ENCODE data around the gene ZBTB14. TPM values are rescaled to one million over a fixed set of nuclear protein-coding genes. Genes with fewer than 3 reads are reported as not detected.

ZBTB14 gene, protein sequence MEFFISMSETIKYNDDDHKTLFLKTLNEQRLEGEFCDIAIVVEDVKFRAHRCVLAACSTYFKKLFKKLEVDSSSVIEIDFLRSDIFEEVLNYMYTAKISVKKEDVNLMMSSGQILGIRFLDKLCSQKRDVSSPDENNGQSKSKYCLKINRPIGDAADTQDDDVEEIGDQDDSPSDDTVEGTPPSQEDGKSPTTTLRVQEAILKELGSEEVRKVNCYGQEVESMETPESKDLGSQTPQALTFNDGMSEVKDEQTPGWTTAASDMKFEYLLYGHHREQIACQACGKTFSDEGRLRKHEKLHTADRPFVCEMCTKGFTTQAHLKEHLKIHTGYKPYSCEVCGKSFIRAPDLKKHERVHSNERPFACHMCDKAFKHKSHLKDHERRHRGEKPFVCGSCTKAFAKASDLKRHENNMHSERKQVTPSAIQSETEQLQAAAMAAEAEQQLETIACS
- polyA plus RNA-seq (ENCODE audit: insufficient read length in 3 of 3): 10 to 100 TPM; 20.8 to 22.8 (median 21.1) TPM
- long read RNA-seq, donor 1, partial matches to known transcripts: 0 of 7 reads
- long read RNA-seq, donor 1, other reads (novel, unspliced or antisense): 0 of 7 reads
- long read RNA-seq, donor 2, partial matches to known transcripts: 0 of 7 reads
- long read RNA-seq, donor 2, other reads (novel, unspliced or antisense): 0 of 7 reads
- long read RNA-seq, donor 3, partial matches to known transcripts: 0 of 5 reads
- long read RNA-seq, donor 3, other reads (novel, unspliced or antisense): 0 of 5 reads
- long read RNA-seq, donor 4, partial matches to known transcripts: 0 of 5 reads
- long read RNA-seq, donor 4, other reads (novel, unspliced or antisense): 0 of 5 reads
- long read RNA-seq, donor 5, partial matches to known transcripts: 0 of 5 reads
- long read RNA-seq, donor 5, other reads (novel, unspliced or antisense): 0 of 5 reads
- long read RNA-seq, donor 6, transcript ZBTB14-202 (3 exons, 1,814 nt): major isoform, 8 of 12 reads
- long read RNA-seq, donor 6, partial matches to known transcripts: 0 of 12 reads
- long read RNA-seq, donor 6, other reads (novel, unspliced or antisense): 0 of 12 reads
- long read RNA-seq, donor 7, partial matches to known transcripts: 0 of 9 reads
- long read RNA-seq, donor 7, other reads (novel, unspliced or antisense): 0 of 9 reads
- long read RNA-seq, donor 8, partial matches to known transcripts: 0 of 2 reads
- long read RNA-seq, donor 8, other reads (novel, unspliced or antisense): 0 of 2 reads
- long read RNA-seq, donor 9, transcript ZBTB14-202 (3 exons, 1,814 nt): major isoform, 8 of 16 reads
- long read RNA-seq, donor 9, partial matches to known transcripts: 0 of 16 reads
- long read RNA-seq, donor 9, other reads (novel, unspliced or antisense): 0 of 16 reads
- long read RNA-seq, donor 10, partial matches to known transcripts: 0 of 8 reads
- long read RNA-seq, donor 10, other reads (novel, unspliced or antisense): 0 of 8 reads
- long read RNA-seq, donor 11, transcript ZBTB14-202 (3 exons, 1,814 nt): major isoform, 5 of 8 reads
- long read RNA-seq, donor 11, partial matches to known transcripts: 0 of 8 reads
- long read RNA-seq, donor 11, other reads (novel, unspliced or antisense): 0 of 8 reads
- long read RNA-seq, donor 12, transcript ZBTB14-202 (3 exons, 1,814 nt): major isoform, 6 of 10 reads
- long read RNA-seq, donor 12, partial matches to known transcripts: 0 of 10 reads
- long read RNA-seq, donor 12, other reads (novel, unspliced or antisense): 0 of 10 reads
- long read RNA-seq, donor 13, transcript ZBTB14-202 (3 exons, 1,814 nt): major isoform, 5 of 8 reads
- long read RNA-seq, donor 13, partial matches to known transcripts: 0 of 8 reads
- long read RNA-seq, donor 13, other reads (novel, unspliced or antisense): 0 of 8 reads
- long read RNA-seq, donor 14: 0 reads
- long read RNA-seq, donor 15: 0 reads
- long read RNA-seq, donor 16, transcript ZBTB14-202 (3 exons, 1,814 nt): major isoform, 5 of 10 reads
- long read RNA-seq, donor 16, partial matches to known transcripts: 0 of 10 reads
- long read RNA-seq, donor 16, other reads (novel, unspliced or antisense): 0 of 10 reads

- peak; percentile 39 for DNase-seq
These were observed at the start of gene ZBTB14 for GRCh38 chr18:5295231-5295920. Gene ZBTB14, minus strand, starts transcription at chr18:5295726. Its CDS starts 2,480 bp downstream, at chr18:5293246.

DNA sequence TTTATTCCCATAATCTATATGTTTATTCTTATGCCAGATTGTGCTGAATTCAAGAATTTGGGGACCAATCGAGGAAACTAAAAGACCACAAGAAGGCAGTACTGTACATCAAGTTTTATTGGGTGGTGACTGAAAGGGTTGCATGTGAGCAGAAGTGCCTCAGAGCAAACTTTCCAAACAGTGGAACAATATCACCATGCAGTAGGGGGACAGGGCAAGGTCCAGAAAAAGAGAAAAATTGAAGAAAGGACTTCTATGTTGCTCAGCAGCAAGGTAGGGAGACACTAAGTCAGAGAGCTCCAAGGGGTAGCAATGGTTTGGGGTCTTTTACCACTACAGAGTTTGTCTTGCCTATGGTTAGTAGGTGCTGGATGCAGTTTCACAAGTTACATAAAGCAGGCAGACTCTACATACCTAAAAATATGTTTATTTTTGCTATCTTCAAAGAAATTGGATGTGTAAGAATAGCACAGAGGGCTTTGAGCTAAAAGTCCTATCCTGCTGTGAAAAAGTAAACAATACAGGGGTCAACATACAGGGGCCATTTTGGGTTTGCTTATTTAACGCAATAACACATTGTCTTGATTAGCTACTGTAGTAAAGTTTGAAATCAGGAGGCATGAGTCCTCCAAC is 43.8 kb upstream of the ZBTB14 start:
- no peak for DNase-seq

GRCh38 chr18:5334456-5335075 is 39.0 kb upstream of the ZBTB14 start:
- no peak for DNase-seq

DNA sequence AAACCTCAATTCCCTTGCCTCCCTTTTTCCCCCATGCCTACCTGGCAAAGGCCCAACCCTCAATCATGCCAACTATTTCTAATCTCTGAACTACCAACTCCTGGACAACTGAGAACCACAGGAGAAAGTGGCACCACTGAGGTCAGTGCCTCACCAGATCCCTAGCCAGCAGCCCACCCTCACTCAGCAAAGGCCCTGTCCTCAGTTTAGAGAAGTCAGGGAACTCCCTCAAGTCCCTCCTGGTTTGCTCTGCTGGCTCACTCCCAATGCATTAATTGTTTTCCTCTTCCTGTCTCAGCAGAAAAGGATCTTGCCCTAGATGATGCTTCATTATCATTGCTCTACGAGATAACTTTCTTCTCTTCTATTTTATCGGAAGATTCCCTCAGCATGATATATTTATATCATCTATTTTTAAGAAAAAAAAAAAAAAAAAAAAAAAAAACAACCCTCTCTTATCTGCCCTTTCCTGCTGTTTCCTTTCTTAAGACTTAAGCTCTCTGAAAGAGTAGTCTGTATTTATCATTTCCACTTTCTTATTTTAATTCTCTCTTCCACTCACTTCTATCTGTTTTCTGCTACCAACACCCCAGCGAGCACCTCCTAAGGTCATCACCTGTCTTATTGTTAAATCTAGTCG is 22.7 kb upstream of the ZBTB14 start:
- DNase-seq: no peak

DNA sequence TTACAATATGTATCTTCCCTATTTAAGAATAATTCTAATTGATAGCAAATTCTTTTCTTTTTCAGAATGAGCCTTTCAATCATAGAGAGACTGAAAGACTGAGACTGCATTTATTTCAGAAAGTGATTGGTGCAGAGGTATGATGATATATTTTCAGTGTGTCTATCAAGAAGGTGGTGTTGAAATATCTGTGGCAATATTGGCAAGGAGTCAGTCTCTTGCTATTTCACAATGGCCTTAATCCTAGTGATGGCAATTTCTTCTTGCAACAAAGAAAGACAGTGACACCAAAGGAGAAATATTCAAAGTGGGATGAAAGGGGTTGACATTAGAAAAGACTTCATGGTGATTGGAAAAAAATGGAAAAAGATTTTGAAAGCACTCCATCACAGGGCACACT is 21.7 kb upstream of the ZBTB14 start:
- no peak for DNase-seq

DNA sequence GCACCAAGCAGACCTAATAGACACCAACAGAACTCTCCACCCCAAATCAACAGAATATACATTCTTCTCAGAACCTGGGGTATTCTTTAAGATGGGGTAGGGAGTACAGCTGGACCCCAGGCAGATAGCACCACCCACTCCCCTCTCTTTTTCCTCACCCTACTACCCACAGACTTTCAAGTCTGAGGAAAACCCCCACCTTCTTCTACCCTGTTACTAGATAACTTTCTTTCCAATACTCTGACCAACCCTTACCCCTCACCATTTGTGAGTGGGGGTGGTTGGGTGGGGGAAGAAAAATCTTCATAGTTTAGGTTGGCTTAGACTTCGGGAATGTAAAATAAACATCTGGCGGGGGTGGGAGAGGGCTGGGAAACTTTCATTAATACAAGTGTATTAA is 20.3 kb upstream of the ZBTB14 start:
- DNase-seq: no peak

DNA sequence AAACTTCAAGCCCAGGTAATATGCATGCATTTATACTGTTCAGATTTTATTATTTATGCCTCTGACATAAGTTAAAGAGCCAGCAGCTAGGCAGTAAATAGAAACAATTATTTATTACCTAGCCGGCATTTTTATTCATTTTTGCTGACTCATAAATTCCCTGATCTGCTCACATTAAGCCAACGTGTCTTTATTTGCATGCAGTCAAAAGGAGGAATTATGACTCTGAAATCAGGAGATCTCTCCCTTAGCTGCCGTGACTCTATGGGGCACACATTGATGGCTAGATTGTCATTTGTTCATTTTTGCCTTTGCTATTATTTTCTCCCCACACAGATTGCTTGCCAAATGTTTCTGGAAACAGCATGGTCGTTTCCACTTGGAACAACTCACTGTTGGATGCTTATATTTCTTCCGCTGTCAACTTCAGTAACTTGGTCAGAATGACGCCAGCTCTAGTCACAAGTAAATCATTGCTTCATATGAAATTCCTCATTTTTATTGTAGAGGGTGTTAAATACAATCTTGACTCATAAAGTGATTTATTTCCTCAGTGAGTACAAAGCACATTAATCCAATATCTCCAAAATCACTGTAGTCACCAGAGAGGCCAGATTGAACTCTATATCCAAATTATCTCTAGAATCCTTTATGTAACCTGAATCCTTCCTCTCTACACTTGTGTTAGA is 15.9 kb upstream of the ZBTB14 start:
- peak; percentile 34 for DNase-seq

- DNase-seq: no peak
These were observed 14.5 kb upstream of the ZBTB14 start for GRCh38 chr18:5309888-5310470.

DNA sequence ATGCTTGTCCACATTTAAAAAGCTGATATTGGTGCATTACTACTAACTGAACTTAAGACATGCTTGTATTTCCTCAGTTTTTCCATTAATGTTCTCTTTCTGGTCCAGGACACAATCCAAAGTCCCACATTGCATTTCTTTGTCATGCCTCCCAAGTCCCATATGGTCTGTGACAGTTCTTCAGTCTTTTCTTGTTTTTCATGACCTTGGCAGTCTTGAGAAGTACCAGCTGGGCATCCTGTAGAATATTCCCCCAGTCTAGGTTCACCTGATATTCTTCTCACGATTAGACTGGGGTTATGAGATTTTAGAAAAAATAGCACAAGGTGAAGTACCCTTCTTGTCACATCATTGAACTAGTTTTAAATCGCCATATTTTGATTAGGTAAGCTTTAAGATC is 10.3 kb upstream of the ZBTB14 start:
- DNase-seq: no peak

GRCh38 chr18:5304232-5304631 is 8.7 kb upstream of the ZBTB14 start:
- no peak for DNase-seq

- DNase-seq: no peak
These were observed 8.1 kb upstream of the ZBTB14 start for GRCh38 chr18:5303636-5304035.

DNA sequence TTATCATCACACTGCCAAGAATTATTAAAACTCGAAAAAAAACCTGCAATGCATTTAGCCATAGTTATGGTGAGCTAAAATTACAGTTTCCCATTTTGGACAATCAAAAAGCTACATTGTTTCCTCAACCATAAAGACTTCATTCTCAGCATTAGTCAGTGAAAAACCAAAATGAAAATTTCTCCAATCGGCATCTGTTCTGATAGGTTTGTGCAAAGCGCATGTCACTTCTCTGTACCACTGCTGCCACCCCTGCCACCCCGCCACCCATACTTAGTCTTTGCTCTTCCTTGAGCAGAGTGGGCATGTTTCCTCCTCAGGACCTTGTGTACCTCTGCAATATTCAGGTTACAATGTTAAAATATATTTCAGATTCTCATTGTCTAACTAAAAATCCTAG is 7.1 kb upstream of the ZBTB14 start:
- DNase-seq: no peak

DNA sequence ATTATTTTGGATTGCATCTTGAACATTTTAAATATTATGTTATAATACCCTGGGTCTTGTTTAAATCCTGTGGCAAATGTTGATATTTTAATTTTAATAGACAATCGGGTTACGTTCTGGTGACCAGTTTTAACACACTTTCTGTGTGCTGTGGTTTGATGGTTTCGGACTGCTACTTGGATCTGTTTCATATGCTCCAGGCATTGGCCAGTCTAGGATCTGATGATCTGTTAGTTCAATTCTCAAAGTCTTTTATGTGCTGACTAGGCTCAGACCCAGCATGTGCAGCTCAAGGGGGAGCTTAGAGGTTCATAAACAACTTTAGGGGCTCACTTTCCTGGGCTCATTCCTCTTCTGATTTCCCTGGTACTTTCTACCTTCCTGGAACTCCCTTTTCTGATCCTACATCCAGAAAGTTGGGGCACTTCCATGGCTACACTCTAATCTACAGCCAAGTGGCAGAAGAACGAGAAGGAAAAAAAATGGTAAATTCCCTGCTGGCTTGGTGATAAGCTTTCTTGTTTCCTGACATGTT is 5.0 kb upstream of the ZBTB14 start:
- DNase-seq: no peak

DNA sequence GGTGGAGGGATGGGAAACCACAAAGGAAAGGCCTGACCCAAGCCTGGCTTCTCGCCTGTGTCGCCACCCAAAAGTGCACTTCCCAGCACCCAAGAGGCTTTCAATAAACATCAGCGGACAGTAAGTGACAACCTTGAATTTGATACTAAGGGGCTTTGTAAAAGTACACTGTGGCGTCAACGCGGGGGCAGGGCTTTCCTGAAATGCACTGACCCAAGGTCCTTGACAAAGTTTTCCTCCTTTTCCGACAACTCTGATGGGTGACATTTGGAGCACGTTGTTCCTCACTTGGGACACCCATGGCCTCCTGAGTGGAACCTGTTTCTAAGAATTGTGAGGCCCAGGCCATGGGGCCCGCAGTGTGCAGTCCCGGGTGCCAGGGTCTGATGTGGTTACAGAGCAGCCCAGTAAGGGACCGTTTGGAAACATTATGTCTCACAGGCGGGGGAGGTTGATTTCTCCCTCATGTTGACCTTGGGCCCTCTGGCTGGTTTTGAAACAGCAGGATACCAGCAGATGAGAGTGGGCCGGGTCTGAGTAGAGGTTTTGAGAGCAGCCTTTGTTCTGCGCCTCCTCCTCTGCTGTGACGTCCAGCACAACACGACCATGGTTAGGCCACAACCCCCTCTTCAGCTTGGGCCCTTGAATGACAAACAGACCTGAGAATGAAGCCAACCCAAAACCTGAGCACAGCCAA is 2.8 kb upstream of the ZBTB14 start:
- no peak for DNase-seq

DNA sequence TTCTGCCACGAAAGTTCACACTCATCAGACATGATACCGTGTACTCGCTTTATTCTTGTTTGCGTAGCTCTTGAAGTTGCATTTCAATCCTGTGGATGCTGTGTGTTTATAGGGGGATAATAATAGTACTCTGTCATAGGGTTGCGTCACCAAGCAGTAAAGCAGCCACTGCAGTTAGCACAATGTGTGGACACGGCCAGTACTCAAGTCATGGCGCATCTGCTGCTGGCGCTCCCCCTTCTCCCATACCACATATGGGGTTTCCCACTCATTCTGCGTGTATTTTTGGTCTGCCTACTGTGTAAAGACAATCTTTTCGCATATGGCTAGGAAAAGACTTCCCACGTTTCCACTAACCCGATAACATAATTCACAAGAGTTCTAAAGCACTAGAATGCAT is 2.1 kb upstream of the ZBTB14 start:
- DNase-seq: no peak

- peak; percentile 87 for DNase-seq
These were observed 1.3 kb upstream of the ZBTB14 start for GRCh38 chr18:5296706-5297320.
